ENCODE data around the gene GALNT18.

- TF ChIP-seq CTCF (IDR thresholded peaks at IDR 0.05; ENCODE audit: insufficient read depth, low read length) = no peak
- TF ChIP-seq POLR2AphosphoS5 (IDR thresholded peaks at IDR 0.05; ENCODE audit: low read depth) = no peak
These were observed 191.4 kb downstream of the GALNT18 start for GRCh38 chr11:11430431-11430830.
